ENCODE results near the gene REL.

Gene REL

GRCh38 chr2:60966507-60967405 lies 85.4 kb downstream of the REL start:
- FAIRE-seq, result no peak

DNA sequence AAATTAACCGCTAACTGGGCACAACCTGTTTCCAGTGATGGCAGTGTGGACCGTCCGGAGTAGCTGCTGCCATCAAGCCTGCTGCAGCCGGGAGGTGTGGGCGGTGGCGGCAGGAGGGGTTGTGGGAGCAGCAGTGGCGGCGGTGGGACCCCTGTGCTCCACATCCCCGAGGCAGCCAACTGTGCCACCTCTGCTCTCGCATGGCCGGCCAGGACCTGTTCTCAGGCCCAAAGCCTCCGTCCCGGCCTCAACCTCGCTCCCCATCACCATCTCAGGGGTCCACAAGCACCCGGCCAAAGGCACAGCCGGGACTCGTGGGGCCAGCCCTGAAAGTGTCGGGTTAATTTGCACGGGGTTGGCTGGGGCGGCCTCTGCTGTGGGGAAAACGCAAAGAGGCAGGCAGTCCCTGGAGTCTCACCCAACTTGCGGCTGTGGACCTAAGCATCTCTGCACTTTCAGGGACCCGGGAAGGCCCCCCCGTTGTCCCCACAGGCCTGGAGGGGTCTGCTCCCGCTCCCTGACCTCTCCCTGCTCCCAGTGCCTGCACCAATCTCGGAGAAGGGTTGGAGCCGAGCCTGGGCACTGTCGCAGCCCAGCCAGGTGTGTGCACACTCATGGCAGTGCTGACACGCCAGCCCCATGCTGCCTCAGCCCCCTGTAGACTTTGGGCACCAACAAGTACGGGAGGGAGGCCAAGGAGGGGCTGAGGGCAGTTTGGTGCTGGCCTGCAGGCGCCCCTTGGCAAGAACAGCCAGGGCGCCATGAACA lies 91.7 kb downstream of the REL start:
- FAIRE-seq, result no peak

- FAIRE-seq, result no peak
Observed at GRCh38 chr2:60973705-60974104, 92.3 kb downstream of the REL start.

- no peak for FAIRE-seq
Observed at GRCh38 chr2:60974652-60975051, 93.3 kb downstream of the REL start.
